HG03175 (cell line): ENCODE measurements around the gene FBXO22.
"Not testable (repeated sequence)": the region's sequence is repeated elsewhere in the genome, so short reads cannot be mapped to it uniquely, and the experiment has no call there.

Experiments
- ATAC-seq: cut with Tn5 transposase; IDR thresholded peaks from one replicate; pipeline ENCODE4 v1.9.1; 2021; ENCODE audit warnings: mild to moderate bottlenecking, moderate library complexity; ENCODE audit not compliant: unreplicated experiment

Gene FBXO22

DNA sequence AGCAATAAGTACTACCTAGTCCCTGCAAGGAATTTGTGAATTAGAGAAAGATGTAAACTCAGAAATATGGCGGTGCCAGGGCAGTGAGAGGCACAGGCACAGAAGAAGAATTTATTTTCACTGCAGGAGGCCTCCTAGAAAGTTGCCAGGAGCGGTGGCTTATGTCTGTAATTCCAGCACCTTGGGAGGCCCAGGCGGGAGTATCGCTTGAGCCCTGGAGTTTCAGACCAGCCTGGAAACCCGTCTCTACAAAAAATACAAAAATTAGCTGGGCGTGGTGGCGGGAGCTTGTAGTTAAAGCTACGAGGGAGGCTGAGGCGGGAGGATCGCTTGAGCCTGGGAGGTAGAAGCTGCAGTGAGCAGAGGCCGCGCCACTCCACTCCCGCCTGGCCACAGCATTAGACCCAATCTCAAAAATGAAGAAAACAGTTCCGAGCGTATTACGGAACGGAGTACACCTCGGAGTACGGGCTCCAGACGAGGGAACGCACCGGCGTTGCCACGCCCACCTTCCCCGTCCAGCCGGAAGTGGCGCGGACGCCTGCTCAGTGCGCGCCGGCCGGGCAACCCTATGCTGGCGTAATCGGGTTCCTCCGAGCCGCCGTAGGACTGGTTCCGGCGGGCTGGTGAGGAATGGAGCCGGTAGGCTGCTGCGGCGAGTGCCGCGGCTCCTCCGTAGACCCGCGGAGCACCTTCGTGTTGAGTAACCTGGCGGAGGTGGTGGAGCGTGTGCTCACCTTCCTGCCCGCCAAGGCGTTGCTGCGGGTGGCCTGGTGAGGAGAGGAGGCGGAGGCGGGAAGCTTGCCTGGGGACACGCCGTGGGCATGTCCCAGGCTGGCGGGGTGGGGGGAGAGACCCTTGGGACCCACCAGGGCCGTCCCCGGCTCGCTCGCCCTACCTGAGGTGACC lies at the start of gene FBXO22:
TSS of gene FBXO22 (plus strand) at position 548 of the 909 bp plus-strand sequence. CDS start at position 634, 86 bp downstream.
- peak; percentile 93 for ATAC-seq

GRCh38 chr15:75857886-75858285 lies 45.8 kb upstream of the FBXO22 start:
- ATAC-seq = no peak

DNA sequence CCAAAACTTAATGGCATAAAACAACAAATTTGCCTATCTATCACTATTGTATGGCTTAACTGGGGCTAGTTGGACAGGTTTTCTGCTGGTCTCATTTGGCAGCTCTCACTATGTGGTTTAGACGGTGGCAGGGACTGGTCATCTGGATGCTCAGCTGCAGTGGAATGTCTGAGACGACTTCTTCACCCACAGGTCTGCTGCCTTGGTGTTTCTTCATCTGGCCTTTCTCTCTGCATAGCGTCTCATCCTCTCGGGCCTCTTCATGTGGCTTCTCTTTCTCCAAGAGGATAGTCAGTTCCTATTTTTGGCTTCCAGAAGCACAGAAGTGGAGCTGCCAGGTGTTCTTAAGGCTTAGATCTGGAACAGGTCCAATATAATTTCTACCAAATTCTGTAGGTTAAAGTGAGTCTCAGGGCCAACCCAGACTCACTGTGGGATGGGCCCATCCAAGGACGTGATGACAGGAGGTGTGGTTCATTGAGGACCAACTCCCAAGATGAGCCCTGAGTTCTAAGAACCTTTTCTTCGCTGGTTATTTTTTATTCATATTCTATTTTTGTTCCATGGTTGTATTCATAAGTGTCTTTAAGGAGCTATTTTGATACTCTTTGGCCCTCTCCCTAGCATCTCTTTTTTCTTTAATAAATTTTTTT lies 41.8 kb upstream of the FBXO22 start:
- no peak for ATAC-seq

- no peak for ATAC-seq
These were observed 40.9 kb upstream of the FBXO22 start for GRCh38 chr15:75862796-75863195.

DNA sequence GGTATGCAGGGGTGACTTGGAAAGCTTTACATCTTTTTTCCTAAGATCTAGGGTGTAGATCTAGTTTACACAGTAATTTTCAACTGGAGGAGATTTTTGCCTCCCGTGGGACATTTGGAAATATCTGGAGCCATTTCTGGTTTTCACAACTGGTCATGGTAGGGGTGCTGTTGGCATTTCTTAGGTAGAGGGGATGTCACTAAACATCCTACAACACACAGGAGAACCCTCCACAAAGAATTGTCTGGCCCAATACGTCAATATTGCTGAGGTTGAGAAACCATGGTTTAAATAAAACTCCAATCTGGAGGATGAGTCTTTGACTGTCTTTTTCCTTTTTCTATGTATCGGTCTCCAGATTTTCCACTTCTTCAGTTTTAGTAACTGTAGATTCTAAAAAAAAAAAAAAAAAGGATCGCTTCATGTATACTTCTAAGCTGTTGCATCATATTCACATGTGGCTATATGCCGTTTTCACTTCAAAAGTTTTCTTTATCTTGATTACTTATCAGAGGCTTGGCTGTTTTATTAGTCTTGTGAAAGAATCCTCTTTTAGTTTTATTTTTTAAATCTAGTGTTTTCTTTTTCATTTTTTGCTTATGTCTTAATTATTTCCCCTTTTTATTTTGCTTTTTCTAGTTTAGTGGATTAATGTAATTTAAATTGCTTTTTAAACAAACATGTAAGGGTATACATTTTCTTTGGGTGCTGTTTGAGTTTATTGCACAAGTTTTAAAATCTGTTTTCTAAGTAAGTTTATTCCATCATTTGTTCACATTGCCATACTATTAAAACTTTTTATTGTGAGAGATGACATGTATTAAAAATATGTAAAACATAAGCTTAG lies 39.2 kb upstream of the FBXO22 start:
- no peak for ATAC-seq

GRCh38 chr15:75866045-75866444 lies 37.6 kb upstream of the FBXO22 start:
- not testable (repeated sequence) for ATAC-seq

DNA sequence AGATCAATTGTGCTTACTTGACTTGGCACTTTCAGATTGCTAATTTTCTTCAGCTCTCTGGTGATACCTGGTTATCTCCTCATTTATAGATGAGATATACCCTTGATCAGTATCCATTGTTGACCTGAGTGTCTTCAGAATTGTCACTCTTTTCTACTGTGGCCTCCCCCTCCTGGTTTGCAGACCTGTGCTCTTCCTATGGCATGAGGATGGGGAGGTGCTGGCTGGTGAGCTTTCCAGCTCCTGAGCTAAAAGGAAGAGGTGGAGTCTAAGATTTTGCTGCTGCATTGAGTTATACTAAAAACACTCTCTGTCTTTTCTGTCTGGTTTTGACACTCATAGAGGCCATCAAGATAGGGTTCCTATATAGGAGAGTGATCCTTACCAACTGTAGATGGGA lies 36.8 kb upstream of the FBXO22 start:
- no peak for ATAC-seq

DNA sequence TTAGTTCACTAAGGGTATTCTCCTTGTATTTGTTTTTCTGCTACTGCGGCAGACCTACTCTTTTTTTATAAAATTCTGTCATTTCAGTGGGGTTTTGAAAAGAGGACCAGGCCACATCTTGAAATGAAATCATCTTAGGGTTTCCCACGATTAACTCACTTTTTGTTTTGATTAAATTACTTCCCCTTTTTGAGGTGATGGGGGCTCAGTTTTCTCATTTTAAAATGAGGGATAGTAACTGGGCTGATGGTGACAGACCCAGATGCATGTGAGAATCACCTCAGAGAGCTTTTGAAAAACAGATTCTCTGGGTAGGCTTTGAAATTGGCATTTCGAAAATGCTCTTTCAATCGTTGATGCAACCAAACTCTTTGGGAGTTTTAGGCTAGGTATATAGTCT lies 36.2 kb upstream of the FBXO22 start:
- ATAC-seq = no peak

GRCh38 chr15:75868019-75868418 lies 35.7 kb upstream of the FBXO22 start:
- no peak for ATAC-seq

DNA sequence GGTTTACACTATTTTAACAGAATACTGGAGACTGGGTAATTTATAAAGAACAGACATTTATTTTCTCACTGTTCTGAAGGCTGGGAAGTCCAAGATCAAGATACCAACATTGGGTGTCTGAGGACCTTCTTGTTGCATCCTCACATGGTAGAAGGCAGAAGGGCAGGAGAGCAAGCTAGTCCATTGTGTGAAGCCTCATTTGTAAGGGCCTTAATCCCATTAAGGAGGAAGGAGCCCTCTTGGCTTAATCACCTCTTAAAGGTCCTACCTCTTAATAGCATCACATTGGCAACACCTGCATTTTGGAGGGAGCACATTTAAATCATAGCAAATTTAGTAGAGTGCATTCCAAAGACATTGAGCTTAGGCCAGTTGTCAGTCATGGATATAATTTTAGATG lies 34.2 kb upstream of the FBXO22 start:
- no peak for ATAC-seq

DNA sequence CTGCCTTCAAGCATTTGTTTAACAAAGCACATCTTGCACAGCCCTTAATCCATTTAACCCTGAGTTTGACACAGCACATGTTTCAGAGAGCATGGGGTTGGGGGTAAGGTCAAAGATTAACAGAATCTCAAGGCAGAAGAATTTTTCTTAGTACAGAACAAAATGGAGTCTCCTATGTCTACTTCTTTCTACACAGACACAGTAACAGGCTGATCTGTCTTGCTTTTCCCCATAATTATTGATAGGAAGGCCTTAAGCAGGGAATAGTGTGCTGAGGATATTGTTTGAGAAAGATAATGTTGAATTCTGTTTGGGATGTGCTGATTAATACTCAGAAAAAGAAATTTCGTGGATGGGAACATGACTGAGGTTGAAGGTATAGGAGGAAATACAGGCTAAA lies 32.1 kb upstream of the FBXO22 start:
- not testable (repeated sequence) for ATAC-seq

DNA sequence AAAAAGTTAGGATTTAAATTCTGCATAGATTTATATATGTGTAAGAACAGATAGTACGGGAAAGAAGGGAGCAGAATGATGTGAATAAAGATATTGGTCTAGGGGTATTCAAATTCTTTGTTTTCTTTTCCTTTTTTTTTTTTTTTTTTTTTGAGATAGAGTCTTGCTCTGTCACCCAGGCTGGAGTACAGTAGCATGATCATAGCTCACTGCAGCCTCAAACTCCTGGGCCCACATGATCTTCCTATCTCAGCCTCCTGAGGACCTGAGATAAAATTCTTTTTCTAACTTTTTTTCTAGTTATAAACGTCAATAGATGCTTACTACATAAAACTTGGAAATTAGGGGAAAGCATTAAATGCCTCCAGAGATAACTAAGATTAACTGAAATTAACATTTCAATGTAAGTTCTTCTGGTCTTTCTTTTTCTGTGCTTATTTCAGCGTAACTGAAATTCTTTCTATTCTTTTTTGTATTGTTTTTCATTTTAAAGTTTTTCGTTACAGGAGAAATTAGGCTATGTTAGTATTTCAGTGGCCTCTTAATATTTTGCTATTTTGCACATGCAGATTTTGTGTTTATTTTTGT lies 31.2 kb upstream of the FBXO22 start:
- ATAC-seq = no peak

DNA sequence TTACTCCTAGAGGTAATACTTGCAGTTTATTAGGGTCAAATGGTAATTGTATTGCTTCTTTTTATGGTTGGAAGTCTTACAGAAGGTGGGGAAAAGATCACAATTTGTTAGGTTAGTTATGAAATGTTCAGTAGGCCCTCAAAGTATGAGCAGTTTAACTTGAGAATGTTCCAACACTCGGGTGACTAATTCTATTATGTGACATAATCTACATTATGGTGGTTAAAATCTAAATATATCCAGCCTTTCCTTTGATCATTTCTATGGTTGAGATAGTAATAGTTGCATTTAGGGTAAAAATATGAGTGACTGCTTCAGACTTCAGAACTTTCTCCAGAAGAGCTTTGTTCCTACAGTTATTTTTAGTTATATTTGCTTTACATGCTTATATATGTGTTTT lies 19.6 kb upstream of the FBXO22 start:
- no peak for ATAC-seq

- ATAC-seq = no peak
These were observed 16.5 kb upstream of the FBXO22 start for GRCh38 chr15:75887178-75887577.

- no peak for ATAC-seq
These were observed 11.8 kb upstream of the FBXO22 start for GRCh38 chr15:75891895-75892294.

DNA sequence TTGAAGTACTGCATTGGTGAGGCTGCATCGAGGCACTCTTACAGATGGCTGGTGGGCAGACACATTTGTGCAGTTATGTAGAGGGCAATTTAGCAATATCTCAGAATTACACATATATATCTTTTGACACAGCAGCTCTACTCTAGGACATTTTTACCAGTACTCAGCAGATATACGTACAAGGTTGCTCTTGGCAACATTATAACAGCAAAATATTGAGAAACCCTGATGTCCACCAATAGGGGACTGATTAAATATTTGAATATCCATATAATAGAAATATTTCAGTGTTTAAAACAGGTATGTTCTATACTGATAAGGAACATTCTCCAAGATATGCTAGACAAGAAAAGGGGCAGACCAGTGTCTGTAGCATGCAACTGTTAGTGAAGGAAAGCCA lies 7.9 kb upstream of the FBXO22 start:
- no peak for ATAC-seq

DNA sequence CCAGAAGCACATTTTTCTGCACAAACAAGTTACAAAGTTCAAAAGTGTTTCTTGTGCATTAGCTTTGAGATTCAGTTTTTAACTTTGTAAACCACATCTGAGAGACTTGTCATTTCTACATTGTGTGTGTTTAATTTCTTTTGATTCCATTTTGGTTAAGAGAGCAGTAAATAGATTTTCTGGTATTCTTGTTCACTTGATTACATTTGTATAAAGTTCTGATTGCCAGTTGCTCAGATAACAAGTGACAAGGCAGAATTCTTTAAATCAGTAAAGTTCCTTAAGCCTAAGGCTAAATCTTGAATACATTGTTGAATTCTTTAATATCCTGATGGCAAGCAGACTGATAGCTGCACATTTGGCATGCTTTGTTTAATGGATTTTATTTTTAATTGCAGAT lies 3.1 kb upstream of the FBXO22 start:
- no peak for ATAC-seq

GRCh38 chr15:75902129-75902557 lies 1.5 kb upstream of the FBXO22 start:
- ATAC-seq = no peak

DNA sequence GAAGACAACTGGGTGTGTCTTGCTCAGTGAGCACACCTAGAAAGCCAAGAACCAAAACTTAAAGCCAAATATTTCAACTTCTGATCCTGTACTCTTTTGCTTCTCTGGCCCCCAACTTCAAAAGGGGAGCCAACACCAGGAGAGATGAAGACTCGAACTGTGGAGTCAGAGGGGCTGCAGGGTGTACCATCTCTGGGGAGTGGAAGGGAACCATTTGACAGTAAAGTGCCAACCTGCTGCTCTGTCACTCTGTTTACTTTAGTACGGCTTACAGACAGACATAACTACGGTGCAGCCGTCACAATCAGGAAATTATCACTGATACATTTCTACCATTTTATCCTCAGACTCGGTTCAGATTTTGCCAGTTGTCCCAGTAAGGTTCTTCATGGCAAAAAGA lies 1.6 kb downstream of the FBXO22 start:
- ATAC-seq = no peak

DNA sequence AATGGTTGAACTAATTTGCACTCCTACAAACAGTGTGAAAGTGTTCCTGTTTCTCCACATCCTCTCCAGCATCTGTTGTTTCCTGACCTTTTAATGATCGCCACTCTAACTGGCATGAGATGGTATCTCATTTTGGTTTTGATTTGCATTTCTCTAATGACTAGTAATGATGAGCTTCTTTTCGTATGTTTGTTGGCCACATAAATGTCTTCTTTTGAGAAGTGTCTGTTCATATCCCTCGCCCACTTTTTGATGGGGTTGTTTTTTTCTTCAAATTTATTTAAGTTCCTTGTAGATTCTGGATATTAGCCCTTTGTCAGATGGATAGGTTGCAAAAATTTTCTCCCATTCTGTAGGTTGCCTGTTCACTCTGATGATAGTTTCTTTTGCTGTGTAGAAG lies 6.7 kb downstream of the FBXO22 start:
- ATAC-seq = not testable (repeated sequence)

GRCh38 chr15:75916978-75917377 lies 13.3 kb downstream of the FBXO22 start:
- ATAC-seq = no peak
